A549 (cell line): ENCODE measurements around the gene HGS. TPM values are rescaled to one million over a fixed set of nuclear protein-coding genes. Genes with fewer than 3 reads are reported as not detected.

Source experiments
- ATAC-seq, 2 experiments: fragments of 200-7000 bp in 1 of 2; fragments of >200 bp in 1 of 2; cut with Nextera tagmentation in 1 of 2; cut with Tn5 transposase in 1 of 2; 3 replicates each; pipeline versions ENCODE4 v1.8.0 to v1.9.1; 2018 to 2020; ENCODE audit warnings: mild to moderate bottlenecking in 1 of 2, moderate library complexity in 1 of 2
- CTCF ChIA-PET: fragments of 300-600 bp; sonication (Branson Sonifier 250); formaldehyde crosslinking; extraction: SDS; loops from one replicate; lab custom pipeline; 2021; ENCODE audit warnings: antibody characterized with exemption, inconsistent platforms; lab: Yijun Ruan, JAX
- POLR2A ChIA-PET: fragments of 350-600 bp; formaldehyde crosslinking; extraction: SDS; loops from one replicate; lab custom pipeline; 2021; ENCODE audit warnings: antibody characterized with exemption, inconsistent platforms; lab: Yijun Ruan, JAX
- DNase-seq, 2 experiments: peaks; one replicate each; pipeline versions ENCODE4 v3.0.0 to v3.0.0-alpha.2; 2011 to 2016; ENCODE audit warnings: low read depth in 1 of 2, low spot score in 1 of 2
- FAIRE-seq: peaks from 2 replicates; lab custom pipeline; 2011; peaks lifted over from hg19 to GRCh38; lab: Jason Lieb, UNC
- H3K27ac ChIP-seq, 2 experiments: fragments of >200 bp; sonication (Bioruptor Twin); formaldehyde crosslinking; 3 replicates each; pipeline ENCODE4 v1.5.1; 2016 to 2017
- H3K4me1 ChIP-seq: fragments of >200 bp; sonication (Bioruptor Twin); formaldehyde crosslinking; 3 replicates; pipeline ENCODE4 v1.6.1; 2016
- H3K4me2 ChIP-seq: fragments of >200 bp; sonication (Bioruptor Twin); formaldehyde crosslinking; 3 replicates; pipeline ENCODE4 v1.6.1; 2016
- H3K4me3 ChIP-seq: fragments of >200 bp; sonication (Bioruptor Twin); formaldehyde crosslinking; 3 replicates; pipeline ENCODE4 v1.5.1; 2016
- H3K9me3 ChIP-seq: fragments of >200 bp; sonication (Bioruptor Twin); formaldehyde crosslinking; 3 replicates; pipeline ENCODE4 v1.6.1; 2016
- BHLHE40 ChIP-seq: IDR thresholded peaks from 2 replicates; pipeline ENCODE4 v1.6.1; 2012; ENCODE audit warnings: low read depth, low read length, inconsistent platforms
- CBX8 ChIP-seq: fragments of 200-600 bp; sonication (generic); IDR thresholded peaks from 2 replicates; pipeline ENCODE4 v1.6.1; 2016
- CEBPB ChIP-seq, 2 experiments: fragments of >200 bp in 1 of 2; sonication (Bioruptor Twin) in 1 of 2; formaldehyde crosslinking in 1 of 2; IDR thresholded peaks; 2 replicates each; pipeline ENCODE4 v1.6.1; 2012 to 2016
- CHD4 ChIP-seq: fragments of 200-600 bp; sonication (generic); IDR thresholded peaks from 2 replicates; pipeline ENCODE4 v1.6.1; 2016; ENCODE audit warnings: antibody characterized with exemption, mild to moderate bottlenecking, borderline replicate concordance
- EHF ChIP-seq: fragments of 250-450 bp; sonication (Bioruptor Pico); IDR thresholded peaks from 2 replicates; pipeline ENCODE4 v1.5.0; 2020; ENCODE audit warnings: mild to moderate bottlenecking
- EHMT2 ChIP-seq: fragments of 200-600 bp; sonication (generic); IDR thresholded peaks from 2 replicates; pipeline ENCODE4 v1.6.1; 2016; ENCODE audit warnings: antibody characterized with exemption, low read depth, mild to moderate bottlenecking, moderate library complexity
- ELK1 ChIP-seq: fragments of 150-350 bp; IDR thresholded peaks from 2 replicates; pipeline ENCODE4 v1.6.1; 2014; ENCODE audit warnings: low read depth, mild to moderate bottlenecking, low read length
- FOSB ChIP-seq: fragments of 250-450 bp; sonication (Bioruptor Pico); IDR thresholded peaks from 2 replicates; pipeline ENCODE4 v1.5.0; 2020; ENCODE audit warnings: mild to moderate bottlenecking, moderate library complexity
- HEYL ChIP-seq: fragments of 250-450 bp; sonication (Bioruptor Pico); IDR thresholded peaks from 2 replicates; pipeline ENCODE4 v1.8.0; 2021; ENCODE audit warnings: mild to moderate bottlenecking, moderate library complexity
- MAX ChIP-seq: IDR thresholded peaks from 2 replicates; pipeline ENCODE4 v1.6.1; 2012
- MYC ChIP-seq: IDR thresholded peaks from 2 replicates; pipeline ENCODE4 v1.6.1; 2012; ENCODE audit warnings: mild to moderate bottlenecking, inconsistent platforms, low read length, improper control_type of control experiment, borderline replicate concordance
- NFE2L2 ChIP-seq: fragments of 150-350 bp; conservative IDR thresholded peaks from 2 replicates; pipeline ENCODE4 v1.6.1; 2014; ENCODE audit warnings: low read length
- NPAS2 ChIP-seq: fragments of 250-450 bp; sonication (Bioruptor Pico); IDR thresholded peaks from 2 replicates; pipeline ENCODE4 v1.8.0; 2022; ENCODE audit warnings: mild to moderate bottlenecking, moderate library complexity, borderline replicate concordance
- NR3C1 ChIP-seq: fragments of >200 bp; sonication (Bioruptor Twin); formaldehyde crosslinking; IDR thresholded peaks from 3 replicates; pipeline ENCODE4 v1.6.1; 2017
- POLR2A ChIP-seq: IDR thresholded peaks from 2 replicates; pipeline ENCODE4 v1.6.1; 2012; ENCODE audit warnings: mild to moderate bottlenecking, low read length
- RAD21 ChIP-seq, 2 experiments: fragments of >200 bp in 1 of 2; sonication (Bioruptor Twin) in 1 of 2; formaldehyde crosslinking in 1 of 2; IDR thresholded peaks in 1 of 2; conservative IDR thresholded peaks in 1 of 2; 2 replicates in 1 of 2; 3 replicates in 1 of 2; pipeline ENCODE4 v1.6.1; 2012 to 2018; ENCODE audit warnings: inconsistent platforms in 1 of 2
- RARB ChIP-seq: fragments of 250-450 bp; sonication (Bioruptor Pico); IDR thresholded peaks from 2 replicates; pipeline ENCODE4 v1.8.0; 2021; ENCODE audit warnings: mild to moderate bottlenecking, moderate library complexity
- RCOR1 ChIP-seq: fragments of 150-350 bp; IDR thresholded peaks from 2 replicates; pipeline ENCODE4 v1.6.1; 2014; ENCODE audit warnings: antibody characterized with exemption, low read length, low read depth
- TFCP2L1 ChIP-seq: fragments of 250-450 bp; sonication (Bioruptor Pico); IDR thresholded peaks from 2 replicates; pipeline ENCODE4 v1.5.0; 2021; ENCODE audit warnings: mild to moderate bottlenecking
- ZSCAN20 ChIP-seq: fragments of 250-450 bp; sonication (Bioruptor Pico); IDR thresholded peaks from 2 replicates; pipeline ENCODE4 v1.8.0; 2022; ENCODE audit warnings: mild to moderate bottlenecking, moderate library complexity
- WGBS: methylation state at CpG from one replicate; pipeline ENCODE4 v1.1.6; 2017; ENCODE audit errors: missing lambda C conversion rate; 5-methylcytosine and 5-hydroxymethylcytosine counted together
- polyA plus RNA-seq, 4 experiments: library from polyadenylated mRNA; depleted of rRNA in 3 of 4; stranded (reverse); fragments of >200 nt; fragmentation: RNase III in 1 of 4; extraction: RNeasy Plus Mini Kit Qiagen cat#74134 plus additional on column Dnase treatment in 1 of 4; gene quantifications; 2 replicates in 3 of 4; 3 replicates in 1 of 4; pipeline ENCODE4 v1.2.3, GENCODE V29; 2011 to 2017

Gene HGS
- polyA plus RNA-seq, 2 of the 4 experiments (the other 2 are of a cell fraction): 85.9 to 130 TPM

GRCh38 chr17:81648707-81649085 lies 35.1 kb upstream of the HGS start:
- WGBS: 85% methylated on average over 14 of the region's 14 CpGs
- Histone ChIP-seq H3K4me3 (no peak overlapping the region), H3K4me2 (no peak overlapping the region), H3K4me1 (peaks cover 14% of the 10 kb centered on the region), H3K27ac (no peak overlapping the region), H3K9me3 (no peaks in the 10 kb centered on the region)
- TF ChIP-seq CBX8: no peak
- no peak for TF ChIP-seq CEBPB (IDR thresholded peaks at IDR 0.05)
- TF ChIP-seq ELK1: no peak
- TF ChIP-seq EHF (CRISPR knock-in tag): no peak
- TF ChIP-seq TFCP2L1 (CRISPR knock-in tag): no peak
- TF ChIP-seq EHMT2: no peak
- TF ChIP-seq NR3C1: no peak
- no peak for TF ChIP-seq HEYL (CRISPR knock-in tag)
- TF ChIP-seq ZSCAN20 (CRISPR knock-in tag): no peak
- TF ChIP-seq CHD4: no peak
- no peak for TF ChIP-seq MYC
- TF ChIP-seq RARB (CRISPR knock-in tag): no peak
- TF ChIP-seq NPAS2 (CRISPR knock-in tag): no peak
- ATAC-seq (no peak), FAIRE-seq (no peak), DNase-seq (no peak)
- ChIA-PET CTCF (interaction anchor here (0.9 to 2.7 kb wide), 5 partner anchors 9 to 357 kb away, joined by 3 to 11 read pairs (median 3); no protein-coding TSS in a partner anchor), POLR2A (no interaction called here)

- peak overlapping the region; percentile 68 to 84 for H3K27ac ChIP-seq
- no peak overlapping the region for H3K4me3 ChIP-seq
- 83% methylated on average over 8 of the region's 9 CpGs for WGBS
- peaks cover 14% of the 10 kb centered on the region for H3K4me1 ChIP-seq
- CTCF ChIA-PET: interaction anchor here (1.2 kb wide), 1 partner anchor 18 kb away, joined by 3 read pairs; no protein-coding TSS in a partner anchor
- DNase-seq (no peak), FAIRE-seq (no peak), ATAC-seq (peak; percentile 3 to 10; a peak in 4 of 6 replicates)
- TF ChIP-seq BHLHE40: no peak
- TF ChIP-seq NFE2L2: no peak
- no peak for TF ChIP-seq POLR2A
- no peak for TF ChIP-seq RAD21 (conservative IDR thresholded peaks at IDR 0.05 in 1 of 2, IDR thresholded peaks at IDR 0.05 in 1 of 2)
- no peak for TF ChIP-seq MYC
- TF ChIP-seq RCOR1: no peak
- TF ChIP-seq FOSB (CRISPR knock-in tag): no peak
- no peaks in the 10 kb centered on the region for H3K9me3 ChIP-seq
- POLR2A ChIA-PET: interaction anchor here (0.9 kb wide), 1 partner anchor 9 kb away, joined by 3 read pairs; no protein-coding TSS in a partner anchor
- peak overlapping the region; percentile 56 for H3K4me2 ChIP-seq
Measured at GRCh38 chr17:81650951-81651350, 32.9 kb upstream of the HGS start.

GRCh38 chr17:81651692-81652091 lies 32.1 kb upstream of the HGS start:
- CTCF ChIA-PET: no interaction called here

More at GRCh38 chr17:81651692-81652091, 32.1 kb upstream of the HGS start:
- Histone ChIP-seq H3K27ac (peak overlapping the region; percentile 68 to 84), H3K9me3 (no peaks in the 10 kb centered on the region)
- FAIRE-seq: no peak
- no peak for TF ChIP-seq NR3C1
- peak; percentile 63; the same call in 1 of the 2 replicates for TF ChIP-seq MAX
- TF ChIP-seq ZSCAN20 (CRISPR knock-in tag): no peak
- no peak for TF ChIP-seq BHLHE40
- no peak for TF ChIP-seq TFCP2L1 (CRISPR knock-in tag)
- TF ChIP-seq, all 56 proteins: peak for 1
- WGBS: 45% methylated on average over 10 of the region's 10 CpGs
- DNase-seq: peak; percentile 85 to 92
- ATAC-seq: peak; percentile 79 to 90
- H3K4me1 ChIP-seq: peaks cover 14% of the 10 kb centered on the region
- POLR2A ChIA-PET: no interaction called here
- H3K4me2 ChIP-seq: peak overlapping the region; percentile 56
- no peak overlapping the region for H3K4me3 ChIP-seq
